GM12872 (cell line): ENCODE data around the gene KRT2.

Experiments used
- TF ChIP-seq, protein P1 (sequence below): IDR thresholded peaks from 3 replicates; pipeline ENCODE4 v1.5.1; 2011; ENCODE audit warnings: low read depth, mild to moderate bottlenecking, low read length, moderate library complexity; ENCODE audit not compliant: insufficient read depth

KRT2 gene

DNA sequence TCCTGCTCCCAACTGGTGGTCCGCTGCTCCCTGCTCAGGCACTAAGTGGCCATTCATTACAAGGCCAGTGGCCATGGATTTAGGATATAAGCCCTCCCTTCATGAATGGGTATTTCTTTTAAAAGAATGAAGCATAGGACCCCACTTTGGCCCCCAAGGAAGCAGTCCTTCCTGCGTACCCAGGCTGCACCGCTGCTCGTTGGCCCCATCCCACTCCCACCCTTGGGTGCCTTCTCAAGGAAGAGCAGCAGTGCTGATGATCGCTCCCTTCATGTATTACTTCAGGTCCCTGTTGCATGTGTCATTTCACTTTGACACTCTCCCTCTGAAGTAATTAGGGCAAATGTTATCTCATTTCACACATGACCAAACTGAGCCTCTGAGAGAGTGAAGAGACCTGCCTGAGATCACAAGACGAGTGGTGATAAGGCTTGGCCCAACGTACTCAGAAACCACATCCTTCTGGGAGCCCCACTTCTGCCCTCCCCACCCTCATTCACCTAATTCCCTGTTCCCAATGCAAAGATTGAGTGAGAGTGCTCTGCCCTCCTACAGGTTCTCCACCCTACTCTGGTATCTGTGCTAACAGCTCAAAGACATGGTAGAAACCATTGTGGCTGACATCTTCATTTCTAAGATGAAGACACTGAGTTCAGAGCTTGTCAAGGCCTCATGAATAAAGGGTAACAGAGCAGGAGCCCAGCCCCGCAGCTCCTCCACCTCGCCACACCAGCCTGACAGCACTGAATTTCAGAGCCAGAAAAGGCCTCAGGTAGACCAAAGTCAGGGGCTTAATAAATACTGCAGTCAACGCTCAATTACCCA is 10.3 kb upstream of the KRT2 start:
- TF ChIP-seq, protein P1, sequence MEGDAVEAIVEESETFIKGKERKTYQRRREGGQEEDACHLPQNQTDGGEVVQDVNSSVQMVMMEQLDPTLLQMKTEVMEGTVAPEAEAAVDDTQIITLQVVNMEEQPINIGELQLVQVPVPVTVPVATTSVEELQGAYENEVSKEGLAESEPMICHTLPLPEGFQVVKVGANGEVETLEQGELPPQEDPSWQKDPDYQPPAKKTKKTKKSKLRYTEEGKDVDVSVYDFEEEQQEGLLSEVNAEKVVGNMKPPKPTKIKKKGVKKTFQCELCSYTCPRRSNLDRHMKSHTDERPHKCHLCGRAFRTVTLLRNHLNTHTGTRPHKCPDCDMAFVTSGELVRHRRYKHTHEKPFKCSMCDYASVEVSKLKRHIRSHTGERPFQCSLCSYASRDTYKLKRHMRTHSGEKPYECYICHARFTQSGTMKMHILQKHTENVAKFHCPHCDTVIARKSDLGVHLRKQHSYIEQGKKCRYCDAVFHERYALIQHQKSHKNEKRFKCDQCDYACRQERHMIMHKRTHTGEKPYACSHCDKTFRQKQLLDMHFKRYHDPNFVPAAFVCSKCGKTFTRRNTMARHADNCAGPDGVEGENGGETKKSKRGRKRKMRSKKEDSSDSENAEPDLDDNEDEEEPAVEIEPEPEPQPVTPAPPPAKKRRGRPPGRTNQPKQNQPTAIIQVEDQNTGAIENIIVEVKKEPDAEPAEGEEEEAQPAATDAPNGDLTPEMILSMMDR, result no peak

DNA sequence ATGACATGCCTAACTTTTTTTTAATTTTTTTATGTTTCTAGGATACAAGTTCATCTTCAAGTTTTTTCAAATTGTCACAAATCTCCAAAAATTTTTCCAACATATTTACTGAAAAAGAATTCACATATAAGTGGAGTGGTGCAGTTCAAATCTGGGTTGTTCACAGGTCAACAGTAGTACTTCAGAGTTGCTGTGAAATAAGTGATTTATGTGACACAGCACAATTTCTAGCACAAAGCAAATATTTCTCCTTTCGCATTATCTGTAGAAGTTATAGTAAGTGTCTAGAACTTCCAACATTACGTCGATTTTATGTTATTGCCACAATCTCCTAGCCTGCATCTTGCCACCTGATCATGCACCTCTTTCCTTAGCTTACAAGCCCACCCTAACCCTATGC is 9.7 kb upstream of the KRT2 start:
- TF ChIP-seq, protein P1, result no peak

DNA sequence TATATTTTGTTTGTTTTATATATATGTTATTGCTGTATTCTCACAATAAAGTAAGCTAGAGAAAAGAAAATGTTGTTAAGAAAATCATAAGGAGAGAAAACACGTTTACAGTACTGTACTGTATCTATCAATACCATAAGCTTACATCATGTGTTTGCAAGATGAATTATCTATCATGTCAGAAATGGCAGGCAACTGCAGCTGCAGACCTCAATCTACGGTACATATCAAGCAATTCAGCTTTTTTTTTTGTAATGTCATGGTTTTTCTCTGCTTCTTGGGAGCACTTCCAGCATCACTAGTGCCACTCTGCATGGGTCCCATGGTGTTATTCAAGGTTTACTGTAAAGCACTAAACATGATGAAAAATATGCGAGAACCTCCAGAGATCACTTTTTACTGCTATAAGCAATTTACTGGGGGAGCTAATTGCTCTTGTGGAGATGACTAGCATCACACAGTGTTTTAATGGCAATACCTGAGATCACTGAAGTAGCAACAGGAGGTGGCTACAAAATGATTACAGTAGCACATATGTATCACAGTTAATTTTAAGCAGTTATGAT is 9.0 kb upstream of the KRT2 start:
- TF ChIP-seq, protein P1, result no peak

DNA sequence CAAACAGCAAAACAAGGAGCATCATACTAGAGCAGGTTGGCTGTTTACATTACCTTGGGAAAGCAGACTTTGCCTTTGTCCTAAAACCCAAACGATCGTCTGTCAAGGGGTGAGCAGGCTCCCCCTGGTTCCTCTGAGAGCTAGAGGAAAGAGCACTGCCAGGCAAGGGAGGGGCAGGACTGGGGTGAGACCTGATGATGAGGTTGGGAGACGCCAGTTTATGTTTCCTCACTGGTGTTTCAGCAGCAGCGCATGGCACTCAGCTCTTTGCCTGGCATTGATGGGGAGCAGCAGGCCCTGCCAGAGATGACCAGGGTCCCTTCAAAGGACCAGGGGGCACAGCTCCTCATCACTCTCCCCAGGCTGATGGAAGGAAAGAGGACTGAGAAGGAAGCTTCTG is 7.9 kb upstream of the KRT2 start:
- TF ChIP-seq, protein P1, result no peak

DNA sequence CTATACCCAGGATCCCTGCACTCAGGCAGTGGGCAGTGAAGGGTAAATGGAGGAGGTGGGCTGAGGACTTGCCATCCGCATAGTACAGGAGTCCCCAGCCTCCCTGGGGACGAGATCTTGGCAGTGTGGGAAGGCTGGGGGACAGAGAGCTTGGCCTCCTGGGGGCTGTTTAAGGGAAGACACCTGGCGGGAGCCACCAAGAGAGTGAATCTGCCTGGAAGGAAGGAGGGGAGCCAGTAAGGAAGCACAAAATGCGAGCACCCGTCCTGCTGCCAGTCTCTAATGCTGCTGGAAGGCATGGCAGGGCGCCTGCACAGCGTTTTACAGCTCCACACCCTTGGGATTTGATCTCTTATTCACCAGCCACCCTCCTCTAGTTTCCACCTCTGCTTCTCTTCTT is 7.4 kb upstream of the KRT2 start:
- TF ChIP-seq, protein P1, result no peak

DNA sequence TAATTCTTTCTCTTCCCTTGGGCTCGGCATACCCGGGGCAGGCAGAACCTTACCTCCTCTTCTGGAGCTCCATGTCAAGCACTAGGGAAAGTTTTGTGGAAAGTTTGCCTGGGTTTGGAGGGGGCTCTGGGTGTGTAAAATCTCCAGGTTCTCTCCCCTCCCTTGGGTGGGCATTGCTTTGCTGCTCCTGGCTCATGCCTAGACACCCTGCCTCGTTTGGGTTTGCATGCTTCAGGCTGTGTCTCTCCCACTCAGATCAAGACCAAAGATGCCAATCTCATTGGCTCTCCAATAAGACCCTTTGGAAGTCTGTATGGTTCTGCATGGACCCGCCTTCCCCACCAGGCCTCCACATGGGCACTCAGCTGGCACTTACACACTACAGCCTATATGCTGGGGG is 6.2 kb upstream of the KRT2 start:
- TF ChIP-seq, protein P1, result no peak

DNA sequence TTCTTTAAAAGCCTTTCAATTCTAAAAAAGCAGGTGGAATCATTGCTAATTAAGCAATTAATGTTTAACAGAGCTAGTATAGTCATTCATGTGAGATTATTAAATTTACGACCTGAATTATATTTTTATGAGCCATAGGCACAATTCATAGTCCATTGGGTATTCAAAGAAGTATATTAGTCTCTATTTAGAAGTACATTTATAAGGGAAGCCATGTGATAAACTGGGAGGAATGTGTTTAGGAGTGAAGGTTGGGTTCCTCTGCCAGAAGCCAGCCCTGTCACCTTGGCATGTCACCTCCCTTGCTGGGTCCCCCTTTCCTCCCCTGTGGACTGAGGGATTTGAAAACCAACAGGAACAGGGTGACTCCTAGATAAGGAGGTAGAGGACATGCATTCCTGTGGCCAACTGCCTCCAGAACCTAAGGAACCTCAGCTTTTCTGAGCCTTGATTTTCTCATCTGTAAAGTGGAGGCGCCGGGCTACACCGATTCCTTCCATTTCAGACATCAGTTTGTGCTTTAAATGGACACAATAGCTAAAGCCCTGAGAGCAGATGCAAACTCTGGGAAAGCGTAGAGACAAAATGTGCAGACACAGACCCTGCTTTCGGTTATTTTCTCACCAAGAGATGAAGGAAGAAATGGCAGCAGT is 5.4 kb upstream of the KRT2 start:
- TF ChIP-seq, protein P1, result no peak
